H1 (cell line): ENCODE data around the gene SLC2A1. TPM values are rescaled to one million over a fixed set of nuclear protein-coding genes. Genes with fewer than 3 reads are reported as not detected.
A peak's percentile ranks its signal among the peaks of the same experiment; 100 is the strongest.

Experiments
- CTCF ChIA-PET: fragments of 300-600 bp; sonication (Branson Sonifier 250); formaldehyde crosslinking; loops from one replicate; lab custom pipeline; 2021; ENCODE audit not compliant: partially characterized antibody; lab: Charles Lee
- POLR2A ChIA-PET: fragments of 300-600 bp; sonication (Branson Sonifier 250); formaldehyde crosslinking; loops from one replicate; lab custom pipeline; 2021; ENCODE audit warnings: inconsistent platforms; ENCODE audit not compliant: partially characterized antibody; lab: Charles Lee
- DNase-seq, 2 experiments: peaks; one replicate each; pipeline versions ENCODE4 v3.0.0 to v3.0.0-alpha.2; 2010 to 2022; ENCODE audit warnings: low spot score in 2 of 2, low read depth in 1 of 2, mixed read lengths in 1 of 2
- FAIRE-seq: peaks from 2 replicates; lab custom pipeline; 2011; peaks lifted over from hg19 to GRCh38; lab: Jason Lieb, UNC
- H2AFZ ChIP-seq: 2 replicates; pipeline ENCODE4 v1.8.1; 2012; ENCODE audit warnings: low read length, inconsistent platforms
- H2AK5ac ChIP-seq: 2 replicates; pipeline ENCODE4 v1.6.1; 2013; ENCODE audit warnings: low read depth, low read length
- H2BK120ac ChIP-seq: replicated peaks from 2 replicates; pipeline ENCODE3; 2013; ENCODE audit warnings: low read depth, low read length, inconsistent platforms
- H2BK12ac ChIP-seq: 2 replicates; pipeline ENCODE4 v1.6.1; 2013; ENCODE audit warnings: low read depth, low read length
- H2BK15ac ChIP-seq: 2 replicates; pipeline ENCODE4 v1.6.1; 2013; ENCODE audit warnings: low read length
- H2BK20ac ChIP-seq: 2 replicates; pipeline ENCODE4 v1.6.1; 2013; ENCODE audit warnings: low read length
- H2BK5ac ChIP-seq: 2 replicates; pipeline ENCODE4 v1.6.1; 2013; ENCODE audit warnings: low read depth, low read length
- H3K14ac ChIP-seq: 2 replicates; pipeline ENCODE4 v1.6.1; 2013; ENCODE audit warnings: inconsistent platforms; ENCODE audit not compliant: insufficient read length
- H3K18ac ChIP-seq: 2 replicates; pipeline ENCODE4 v1.6.1; 2013; ENCODE audit warnings: low read length; ENCODE audit errors: extremely low read depth
- H3K23ac ChIP-seq: 2 replicates; pipeline ENCODE4 v1.6.1; 2013; ENCODE audit warnings: inconsistent platforms; ENCODE audit not compliant: insufficient read length
- H3K23me2 ChIP-seq: 2 replicates; pipeline ENCODE4 v1.6.1; 2013; ENCODE audit warnings: low read depth, low read length
- H3K27ac ChIP-seq: 2 replicates; pipeline ENCODE4 v1.6.1; 2011; ENCODE audit warnings: low read depth, low read length, inconsistent platforms
- H3K27me3 ChIP-seq, 4 experiments: replicated peaks in 1 of 4; 1 replicate in 1 of 4; 2 replicates in 3 of 4; pipeline versions ENCODE4 v1.6.1 to v1.8.1; 2011 to 2013; ENCODE audit warnings: low read length in 3 of 4, mild to moderate bottlenecking in 3 of 4, inconsistent platforms in 2 of 4, mixed read lengths in 2 of 4, moderate library complexity in 1 of 4; ENCODE audit not compliant: control insufficient read depth in 3 of 4, insufficient read depth in 3 of 4; ENCODE audit errors: extremely low read depth in 1 of 4
- H3K36me3 ChIP-seq, 4 experiments: 2 replicates each; pipeline versions ENCODE4 v1.6.1 to v1.8.1; 2011 to 2013; ENCODE audit warnings: mild to moderate bottlenecking in 4 of 4, low read length in 3 of 4, moderate library complexity in 2 of 4, control low read depth in 1 of 4, inconsistent platforms in 1 of 4; ENCODE audit not compliant: insufficient read depth in 4 of 4, control insufficient read depth in 2 of 4
- H3K4ac ChIP-seq: replicated peaks from 2 replicates; pipeline ENCODE3; 2013; ENCODE audit warnings: low read length, low read depth, mixed read lengths, inconsistent platforms; ENCODE audit not compliant: insufficient read length
- H3K4me1 ChIP-seq, 4 experiments: replicated peaks in 1 of 4; 1 replicate in 1 of 4; 2 replicates in 3 of 4; pipeline versions ENCODE4 v1.6.1 to v1.8.1; 2011 to 2013; ENCODE audit warnings: low read length in 3 of 4, inconsistent platforms in 2 of 4, mixed read lengths in 1 of 4; ENCODE audit not compliant: insufficient read depth in 4 of 4, control insufficient read depth in 3 of 4
- H3K4me2 ChIP-seq, 2 experiments: 2 replicates each; pipeline versions ENCODE4 v1.6.1 to v1.8.1; 2011 to 2013; ENCODE audit warnings: low read depth in 2 of 2, low read length in 2 of 2, control low read depth in 1 of 2, inconsistent platforms in 1 of 2, mild to moderate bottlenecking in 1 of 2; ENCODE audit not compliant: insufficient read depth in 1 of 2
- H3K4me3 ChIP-seq, 4 experiments: fragments of 200-600, 300-600 bp in 1 of 4; sonication (generic), shearing (Covaris generic), sonication (Bioruptor Twin) in 1 of 4; 2 replicates each; pipeline versions ENCODE4 v1.5.1 to v1.8.1; 2011 to 2016; ENCODE audit warnings: low read length in 4 of 4, low read depth in 3 of 4, control low read depth in 2 of 4, inconsistent platforms in 2 of 4, mild to moderate bottlenecking in 2 of 4, mixed read lengths in 1 of 4, moderate library complexity in 1 of 4; ENCODE audit not compliant: insufficient read depth in 2 of 4; ENCODE audit errors: extremely low read depth in 1 of 4
- H3K56ac ChIP-seq: replicated peaks from 2 replicates; pipeline ENCODE3; 2013; ENCODE audit warnings: low read depth, mild to moderate bottlenecking, mixed read lengths, low read length, inconsistent platforms; ENCODE audit not compliant: insufficient read length
- H3K79me1 ChIP-seq: 2 replicates; pipeline ENCODE4 v1.6.1; 2013; ENCODE audit warnings: low read depth, low read length, control low read depth
- H3K79me2 ChIP-seq, 2 experiments: 2 replicates each; pipeline versions ENCODE4 v1.6.1 to v1.8.1; 2012 to 2013; ENCODE audit warnings: low read length in 2 of 2, mild to moderate bottlenecking in 2 of 2, inconsistent platforms in 1 of 2; ENCODE audit not compliant: insufficient read depth in 2 of 2, control insufficient read depth in 1 of 2
- H3K9ac ChIP-seq, 4 experiments: replicated peaks in 1 of 4; 1 replicate in 1 of 4; 2 replicates in 3 of 4; pipeline versions ENCODE4 v1.6.1 to v1.8.1; 2011 to 2013; ENCODE audit warnings: low read depth in 3 of 4, low read length in 3 of 4, control low read depth in 2 of 4, mild to moderate bottlenecking in 2 of 4, moderate library complexity in 2 of 4, inconsistent platforms in 1 of 4; ENCODE audit errors: extremely low read depth in 1 of 4
- H3K9me3 ChIP-seq, 2 experiments: 2 replicates each; pipeline versions ENCODE4 v1.6.1 to v1.8.1; 2012 to 2013; ENCODE audit warnings: mild to moderate bottlenecking in 2 of 2, moderate library complexity in 2 of 2, control low read depth in 1 of 2, inconsistent platforms in 1 of 2, low read depth in 1 of 2, low read length in 1 of 2, mixed read lengths in 1 of 2; ENCODE audit not compliant: insufficient read depth in 2 of 2
- H4K20me1 ChIP-seq, 2 experiments: replicated peaks in 1 of 2; 2 replicates each; pipeline versions ENCODE3 to v1.8.1; 2011 to 2013; ENCODE audit warnings: inconsistent platforms in 2 of 2, low read length in 2 of 2, mild to moderate bottlenecking in 1 of 2; ENCODE audit not compliant: insufficient read depth in 2 of 2, control insufficient read depth in 1 of 2
- H4K5ac ChIP-seq: 2 replicates; pipeline ENCODE4 v1.6.1; 2013; ENCODE audit warnings: low read length, low read depth, mixed read lengths, inconsistent platforms; ENCODE audit not compliant: insufficient read length
- H4K8ac ChIP-seq: 2 replicates; pipeline ENCODE4 v1.8.0; 2013; ENCODE audit warnings: mild to moderate bottlenecking, moderate library complexity, low read length, inconsistent platforms; ENCODE audit not compliant: insufficient read depth; ENCODE audit errors: extremely low read depth
- H4K91ac ChIP-seq: replicated peaks from 2 replicates; pipeline ENCODE3; 2013; ENCODE audit warnings: low read length, mixed read lengths, inconsistent platforms; ENCODE audit not compliant: insufficient read length
- POLR2AphosphoS5 ChIP-seq: IDR thresholded peaks from 2 replicates; pipeline ENCODE4 v1.6.1; 2011; ENCODE audit warnings: low read depth, low read length
- TEAD4 ChIP-seq: IDR thresholded peaks from 2 replicates; pipeline ENCODE4 v1.6.1; 2012; ENCODE audit warnings: low read depth, low read length, inconsistent platforms, mixed read lengths
- WGBS, 2 experiments: shearing (Covaris generic) in 1 of 2; methylation state at CpG; one replicate each; pipeline versions ENCODE4 v1.1.6 to v1.1.7; 2013 to 2015; ENCODE audit warnings: low lambda C conversion rate in 2 of 2, mixed read lengths in 2 of 2, inconsistent platforms in 1 of 2, low coverage in 1 of 2, missing lambda C conversion rate in 1 of 2; ENCODE audit not compliant: insufficient replicate concordance in 2 of 2, insufficient coverage in 1 of 2, insufficient read length in 1 of 2; ENCODE audit errors: extremely low coverage in 1 of 2, missing lambda C conversion rate in 1 of 2; 5-methylcytosine and 5-hydroxymethylcytosine counted together
- polyA plus RNA-seq, 7 experiments: library from polyadenylated mRNA; depleted of rRNA in 3 of 7; stranded (reverse) in 5 of 7; unstranded in 2 of 7; fragments of >200 nt in 5 of 7; fragments of 200-250 nt in 2 of 7; gene quantifications; 1 replicate in 5 of 7; 2 replicates in 1 of 7; 4 replicates in 1 of 7; pipeline versions ENCODE4 v1.2.1 to v1.2.3, GENCODE V29; 2011 to 2013; ENCODE audit warnings: missing spikeins in 2 of 7, mixed read lengths in 2 of 7
- total RNA-seq: library from RNA; stranded (reverse); fragmentation: NEBNext Ultra II Directional; extraction: Animal tissue kit (Norgen Biotek cat#: 25700); gene quantifications from 2 replicates; pipeline ENCODE4 v1.2.1, GENCODE V29; 2021

Gene SLC2A1
- total and polyA plus RNA-seq, 2 of the 8 experiments (the other 6 are each of a cell fraction or from before 2014, with no cell fraction given), result 230 to 308 TPM

DNA sequence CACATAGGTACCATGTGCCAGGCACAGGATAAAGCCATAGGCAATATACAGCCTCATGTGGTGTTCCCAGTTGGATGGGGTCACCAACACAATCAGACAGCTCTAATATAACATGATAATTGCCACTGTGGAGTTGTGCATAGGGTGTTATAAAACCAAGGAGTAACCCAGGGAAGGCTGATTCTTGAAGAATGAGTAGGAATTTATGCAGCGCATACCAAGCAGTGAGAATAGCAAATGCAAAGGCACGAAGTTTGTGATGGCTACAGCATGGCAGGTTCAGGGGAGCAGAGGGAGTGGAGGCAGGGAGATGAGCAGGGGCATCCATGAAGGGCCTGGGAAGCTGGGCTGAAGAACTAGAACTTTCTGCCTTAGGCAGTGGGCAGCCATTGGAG is 20.4 kb upstream of the SLC2A1 start:
- H2BK120ac ChIP-seq, result peak overlapping the region; percentile 57
- no peak overlapping the region for H3K4me3 ChIP-seq
- H3K23ac ChIP-seq, result no peak overlapping the region
- DNase-seq (no peak), FAIRE-seq (peak; percentile 74)
- H3K9me3 ChIP-seq, result no peaks in the 10 kb centered on the region
- no peak overlapping the region for H3K14ac ChIP-seq
- peak overlapping the region; percentile 7; the same call in 1 of the 2 replicates for H2BK20ac ChIP-seq
- CTCF ChIA-PET, result interaction anchor here (0.6 to 3.1 kb wide), 6 partner anchors 13 to 94 kb away, joined by 3 to 12 read pairs (median 4); no protein-coding TSS in a partner anchor
- H3K27me3 ChIP-seq, result no peaks in the 10 kb centered on the region
- H4K8ac ChIP-seq, result no peak overlapping the region
- POLR2A ChIA-PET, result interaction anchor here (0.9 to 17.0 kb wide), 6 partner anchors 16 to 197 kb away, joined by 3 to 95 read pairs (median 4); no protein-coding TSS in a partner anchor
- no peaks in the 10 kb centered on the region for H3K79me2 ChIP-seq
- H4K5ac ChIP-seq, result no peak overlapping the region
- H4K20me1 ChIP-seq, result no peaks in the 10 kb centered on the region
- TF ChIP-seq TEAD4, result peak; percentile 44
- no peak for TF ChIP-seq POLR2AphosphoS5
- no peak overlapping the region for H3K9ac ChIP-seq
- H3K4me2 ChIP-seq, result no peak overlapping the region
- peak overlapping the region; percentile 45 for H4K91ac ChIP-seq
- H3K27ac ChIP-seq, result no peak overlapping the region
- peaks cover 3% of the 10 kb centered on the region; the same call in 1 of the 2 replicates for H3K79me1 ChIP-seq
- H3K23me2 ChIP-seq, result no peaks in the 10 kb centered on the region
- no peak overlapping the region for H2BK15ac ChIP-seq
- WGBS, 2 experiments, result 83% methylated on average over 2 of the region's 2 CpGs; no CpG with 5 or more reads in 1 of the 2 experiments
- H2BK12ac ChIP-seq, result peak overlapping the region; percentile 2; the same call in 1 of the 2 replicates
- H3K4me1 ChIP-seq, result peaks cover 6 to 16% (median 12%) of the 10 kb centered on the region in 4 experiments
- H3K18ac ChIP-seq, result no peak overlapping the region
- H3K36me3 ChIP-seq, result peaks cover 0 to 10% (median 3%) of the 10 kb centered on the region in 4 experiments; a peak in 4 of 8 replicates
- H2AFZ ChIP-seq, result no peak overlapping the region
- no peak overlapping the region for H3K4ac ChIP-seq
- H2BK5ac ChIP-seq, result no peak overlapping the region; the same call in 1 of the 2 replicates
- H3K56ac ChIP-seq, result no peak overlapping the region
- 0 out of 2 replicates have a peak overlapping the region, but pooled peaks have one; percentile 18 for H2AK5ac ChIP-seq
